ENCODE data around the gene BRAF.

- TF ChIP-seq EZH2 (IDR thresholded peaks at IDR 0.05; ENCODE audit: borderline replicate concordance, low read length): no peak
- TF ChIP-seq, protein P1, sequence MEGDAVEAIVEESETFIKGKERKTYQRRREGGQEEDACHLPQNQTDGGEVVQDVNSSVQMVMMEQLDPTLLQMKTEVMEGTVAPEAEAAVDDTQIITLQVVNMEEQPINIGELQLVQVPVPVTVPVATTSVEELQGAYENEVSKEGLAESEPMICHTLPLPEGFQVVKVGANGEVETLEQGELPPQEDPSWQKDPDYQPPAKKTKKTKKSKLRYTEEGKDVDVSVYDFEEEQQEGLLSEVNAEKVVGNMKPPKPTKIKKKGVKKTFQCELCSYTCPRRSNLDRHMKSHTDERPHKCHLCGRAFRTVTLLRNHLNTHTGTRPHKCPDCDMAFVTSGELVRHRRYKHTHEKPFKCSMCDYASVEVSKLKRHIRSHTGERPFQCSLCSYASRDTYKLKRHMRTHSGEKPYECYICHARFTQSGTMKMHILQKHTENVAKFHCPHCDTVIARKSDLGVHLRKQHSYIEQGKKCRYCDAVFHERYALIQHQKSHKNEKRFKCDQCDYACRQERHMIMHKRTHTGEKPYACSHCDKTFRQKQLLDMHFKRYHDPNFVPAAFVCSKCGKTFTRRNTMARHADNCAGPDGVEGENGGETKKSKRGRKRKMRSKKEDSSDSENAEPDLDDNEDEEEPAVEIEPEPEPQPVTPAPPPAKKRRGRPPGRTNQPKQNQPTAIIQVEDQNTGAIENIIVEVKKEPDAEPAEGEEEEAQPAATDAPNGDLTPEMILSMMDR (IDR thresholded peaks at IDR 0.05; ENCODE audit: low read length): no peak
Observed at GRCh38 chr7:140928491-140929309, 4.0 kb upstream of the BRAF start.

Data from OCI-LY1 (cell line).